Muscle of leg (tissue), 11 donors: Measurements from ENCODE around the gene PTPN21. TPM values are rescaled to one million over a fixed set of nuclear protein-coding genes. Genes with fewer than 3 reads are reported as not detected.

ENCODE experiments used
- DNase-seq: peaks from one replicate; pipeline ENCODE4 v3.0.0; 2013
- H3K27ac ChIP-seq: one replicate; pipeline ENCODE4 v1.5.1; 2013; ENCODE audit warnings: mild to moderate bottlenecking, low read length, control low read depth
- H3K27me3 ChIP-seq: one replicate; pipeline ENCODE4 v1.6.1; 2013; ENCODE audit warnings: low read length; ENCODE audit not compliant: control insufficient read depth, insufficient read depth
- H3K36me3 ChIP-seq: one replicate; pipeline ENCODE4 v1.6.1; 2013; ENCODE audit warnings: low read length; ENCODE audit not compliant: control insufficient read depth, insufficient read depth
- H3K4me1 ChIP-seq: one replicate; pipeline ENCODE4 v1.6.1; 2013; ENCODE audit warnings: low read length; ENCODE audit not compliant: control insufficient read depth, insufficient read depth
- H3K4me3 ChIP-seq: one replicate; pipeline ENCODE4 v1.5.1; 2013; ENCODE audit warnings: low read length, control low read depth
- H3K9me3 ChIP-seq: replicated peaks from 2 replicates; pipeline ENCODE4 v1.6.1; 2013; ENCODE audit warnings: low read depth, low read length; ENCODE audit not compliant: control insufficient read depth
- WGBS: methylation state at CpG from one replicate; pipeline ENCODE4 v1.1.5; 2013; ENCODE audit warnings: missing lambda C conversion rate; ENCODE audit not compliant: insufficient coverage; 5-methylcytosine and 5-hydroxymethylcytosine counted together
- polyA plus RNA-seq, 8 donors: library from polyadenylated mRNA; unstranded; fragments of 120-200 nt; gene quantifications; one replicate each; pipeline versions ENCODE4 v1.2.1 to v1.2.3, GENCODE V29; 2013; ENCODE audit warnings: inconsistent platforms in 1 of 8, low replicate concordance in 1 of 8; ENCODE audit not compliant: insufficient read length in 8 of 8, insufficient read depth in 1 of 8
- total RNA-seq: library from RNA; stranded (reverse); fragments of 120-200 nt; gene quantifications from one replicate; pipeline ENCODE4 v1.2.4, GENCODE V29; 2013

PTPN21 gene
- total and polyA plus RNA-seq, 9 donors: 23.9 to 60.2 (median 46.4) TPM

DNA sequence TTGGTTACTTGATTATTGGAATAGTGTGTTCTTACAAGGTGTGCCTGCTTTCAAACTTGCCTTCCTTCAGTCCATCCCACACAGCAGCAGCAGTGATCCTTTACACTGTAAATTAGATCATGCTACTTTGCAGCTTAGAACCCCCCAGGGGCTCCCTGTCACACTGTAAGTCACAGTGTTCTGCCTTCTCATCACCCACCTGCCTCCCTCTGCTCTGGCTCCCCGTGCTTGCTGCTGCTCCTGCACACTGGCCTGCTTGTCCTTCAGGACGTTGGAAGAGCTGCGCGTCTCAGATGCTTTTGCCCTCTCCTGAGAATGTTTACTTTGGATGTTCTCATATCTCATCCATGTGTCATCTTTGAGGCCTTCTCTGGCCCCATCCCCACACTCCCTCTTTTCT, 35.4 kb upstream of the PTPN21 start:
- Histone ChIP-seq H3K9me3 (no peaks in the 10 kb centered on the region), H3K27ac (no peak overlapping the region), H3K36me3 (peaks cover 28% of the 10 kb centered on the region), H3K4me3 (no peak overlapping the region), H3K4me1 (no peaks in the 10 kb centered on the region), H3K27me3 (no peaks in the 10 kb centered on the region)
- DNase-seq: no peak
- 63% methylated on average over 1 of the region's 4 CpGs for WGBS

DNA sequence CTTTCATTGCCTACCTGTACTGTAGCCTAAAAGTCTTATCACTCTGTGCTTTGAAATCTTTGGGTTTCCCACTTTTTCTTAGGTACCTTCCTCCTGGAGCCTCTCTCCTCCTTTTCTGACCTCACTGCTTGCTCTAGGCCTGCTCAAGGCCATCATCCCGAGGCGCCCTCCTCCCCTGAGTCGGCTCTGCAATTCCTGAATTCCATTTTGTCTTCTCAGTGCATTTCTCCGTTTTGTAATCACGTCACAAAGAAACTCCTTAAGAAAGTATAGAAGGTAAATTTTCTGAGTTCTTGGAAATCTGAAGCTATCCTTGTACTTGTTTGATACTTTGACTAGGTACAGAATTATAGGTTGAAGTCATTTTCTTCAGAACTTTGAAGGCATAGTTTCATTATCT, 33.3 kb upstream of the PTPN21 start:
- WGBS: no CpG with 5 or more reads among the region's 5 CpGs
- H3K27me3 ChIP-seq: no peaks in the 10 kb centered on the region
- H3K4me1 ChIP-seq: no peaks in the 10 kb centered on the region
- no peak for DNase-seq
- no peak overlapping the region for H3K27ac ChIP-seq
- no peaks in the 10 kb centered on the region for H3K9me3 ChIP-seq
- H3K4me3 ChIP-seq: no peak overlapping the region
- peaks cover 30% of the 10 kb centered on the region for H3K36me3 ChIP-seq

DNA sequence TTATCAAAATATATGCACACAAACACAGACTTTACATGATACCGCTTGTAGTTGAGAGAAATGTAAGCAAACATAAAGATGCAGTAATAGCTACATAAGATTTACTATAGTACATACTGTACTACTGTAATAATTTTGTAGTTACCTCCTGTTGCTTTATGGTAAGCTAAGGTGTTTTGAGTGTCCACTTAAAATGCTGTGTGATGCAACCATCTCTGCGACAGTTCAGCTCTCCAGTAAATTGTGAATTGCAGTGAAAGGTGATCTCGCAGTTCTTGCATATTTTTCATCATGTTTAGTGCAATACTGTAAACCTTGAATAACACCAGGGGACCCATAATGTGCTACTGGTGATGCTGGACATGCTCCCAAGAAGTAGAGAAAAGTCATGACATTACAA, 29.6 kb upstream of the PTPN21 start:
- H3K36me3 ChIP-seq: peaks cover 30% of the 10 kb centered on the region
- no peak overlapping the region for H3K4me3 ChIP-seq
- WGBS: 80% methylated on average over 1 of the region's 3 CpGs
- no peaks in the 10 kb centered on the region for H3K4me1 ChIP-seq
- no peaks in the 10 kb centered on the region for H3K9me3 ChIP-seq
- H3K27me3 ChIP-seq: no peaks in the 10 kb centered on the region
- no peak overlapping the region for H3K27ac ChIP-seq
- DNase-seq: no peak

DNA sequence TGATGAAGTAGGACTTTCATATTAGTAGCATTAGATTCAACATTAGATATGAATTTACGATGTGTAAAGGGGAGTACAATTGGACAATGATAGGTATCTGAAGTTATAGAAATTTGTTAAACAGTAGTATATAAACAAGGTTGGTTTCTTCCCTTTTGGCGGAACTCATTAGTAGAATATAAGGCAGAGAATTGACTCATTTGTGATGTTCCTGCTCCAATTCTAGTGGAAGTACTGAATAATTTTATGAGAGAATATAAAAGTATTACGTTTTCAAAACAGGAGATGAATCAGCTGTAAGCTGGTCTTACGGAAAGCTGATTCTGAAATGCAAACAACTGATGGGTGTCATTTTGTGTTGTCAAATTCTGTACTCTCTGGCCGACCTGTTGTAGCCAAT, 21.4 kb upstream of the PTPN21 start:
- no peaks in the 10 kb centered on the region for H3K27me3 ChIP-seq
- WGBS: 95% methylated on average over 3 of the region's 5 CpGs
- no peak overlapping the region for H3K27ac ChIP-seq
- no peak overlapping the region for H3K4me3 ChIP-seq
- peaks cover 52% of the 10 kb centered on the region for H3K36me3 ChIP-seq
- H3K9me3 ChIP-seq: no peaks in the 10 kb centered on the region
- DNase-seq: no peak
- no peaks in the 10 kb centered on the region for H3K4me1 ChIP-seq

DNA sequence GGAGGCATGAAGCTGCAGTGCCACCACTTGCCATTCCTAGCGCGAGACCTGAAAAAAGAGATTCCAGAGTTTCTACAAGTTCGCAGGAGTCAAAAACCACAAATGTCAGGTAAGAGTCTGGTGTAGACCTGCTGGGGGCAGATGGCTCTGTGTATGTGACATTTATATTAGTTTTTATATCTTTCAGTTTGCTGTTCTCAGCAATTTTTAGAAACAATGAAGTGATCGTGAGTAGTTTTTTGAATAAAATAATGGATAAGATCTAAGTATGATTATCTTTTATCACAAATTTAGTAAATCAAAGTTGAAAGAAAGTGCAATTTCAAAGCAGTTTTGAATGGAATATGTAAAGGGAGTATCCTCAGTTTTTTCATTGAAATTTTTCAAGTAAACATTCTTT, 17.3 kb upstream of the PTPN21 start:
- H3K4me3 ChIP-seq: no peak overlapping the region
- H3K36me3 ChIP-seq: peaks cover 50% of the 10 kb centered on the region
- no peak for DNase-seq
- no peaks in the 10 kb centered on the region for H3K27me3 ChIP-seq
- H3K4me1 ChIP-seq: no peaks in the 10 kb centered on the region
- H3K27ac ChIP-seq: no peak overlapping the region
- H3K9me3 ChIP-seq: no peaks in the 10 kb centered on the region
- WGBS: no CpG with 5 or more reads among the region's 4 CpGs

DNA sequence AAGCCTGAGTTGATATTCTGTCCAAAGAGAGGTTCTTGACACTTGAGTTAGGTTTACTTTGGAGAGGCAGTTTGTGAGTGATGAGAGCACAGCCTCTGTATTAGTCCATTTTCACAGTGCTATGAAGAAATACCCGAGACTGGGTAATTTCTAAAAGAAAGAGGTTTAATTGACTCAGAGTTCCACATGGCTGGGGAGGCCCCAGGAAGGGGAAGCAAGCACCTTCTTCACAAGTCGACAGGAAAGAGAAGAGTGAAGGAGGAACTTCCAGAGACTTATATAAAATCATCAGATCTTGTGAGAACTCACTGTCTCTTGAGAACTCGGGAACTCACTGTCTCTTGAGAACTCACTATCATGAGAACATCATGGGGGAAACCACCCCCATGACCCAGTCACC, 13.4 kb upstream of the PTPN21 start:
- no peak for DNase-seq
- peaks cover 30% of the 10 kb centered on the region for H3K36me3 ChIP-seq
- no peaks in the 10 kb centered on the region for H3K27me3 ChIP-seq
- H3K9me3 ChIP-seq: no peaks in the 10 kb centered on the region
- 40% methylated on average over 1 of the region's 3 CpGs for WGBS
- H3K4me3 ChIP-seq: no peak overlapping the region
- no peak overlapping the region for H3K27ac ChIP-seq
- peaks cover 4% of the 10 kb centered on the region for H3K4me1 ChIP-seq

DNA sequence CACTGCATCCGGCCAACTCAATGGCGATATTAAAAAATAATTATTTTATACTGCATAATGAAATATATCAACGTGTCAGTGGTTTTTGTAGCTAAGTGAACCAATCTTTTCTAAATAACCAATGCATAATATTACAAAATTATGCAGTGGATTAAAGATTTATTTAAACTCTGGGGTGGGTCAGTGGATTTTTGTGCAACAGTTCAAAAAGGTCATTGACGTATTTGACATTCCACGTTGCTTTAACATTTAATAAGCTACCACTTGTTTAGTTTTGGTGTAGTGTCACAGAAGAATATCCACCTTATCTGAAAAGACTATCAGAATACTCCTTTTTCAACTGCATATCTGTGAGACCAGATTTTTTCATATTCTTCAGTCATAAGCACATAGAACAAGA, 10.6 kb upstream of the PTPN21 start:
- Histone ChIP-seq H3K4me1 (peaks cover 9% of the 10 kb centered on the region), H3K9me3 (no peaks in the 10 kb centered on the region)
- WGBS: no CpG with 5 or more reads among the region's 5 CpGs

DNA sequence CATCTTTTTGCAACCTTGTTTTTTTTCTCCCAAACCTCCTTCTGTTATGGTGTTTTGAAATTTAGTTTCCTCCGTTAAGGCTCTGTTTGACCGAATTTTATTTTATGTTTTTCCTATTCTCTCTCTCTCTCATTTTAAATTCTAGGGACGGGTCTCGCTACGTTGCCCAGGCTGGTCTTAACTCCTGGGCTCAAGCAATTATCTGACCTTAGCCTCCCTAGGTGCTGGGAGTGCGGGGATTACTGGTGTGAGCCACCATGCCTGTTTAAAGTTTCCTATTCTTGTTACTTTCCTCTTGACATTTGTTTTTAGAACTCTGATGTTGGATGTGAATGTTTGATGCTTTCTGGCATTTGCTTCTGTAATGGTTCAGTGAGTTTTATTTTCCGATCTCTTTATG, 9.0 kb upstream of the PTPN21 start:
- Histone ChIP-seq H3K27me3 (no peaks in the 10 kb centered on the region), H3K4me1 (peaks cover 11% of the 10 kb centered on the region), H3K9me3 (no peaks in the 10 kb centered on the region), H3K4me3 (peak overlapping the region; percentile 84), H3K36me3 (peaks cover 10% of the 10 kb centered on the region), H3K27ac (no peak overlapping the region)
- no peak for DNase-seq
- WGBS: no CpG with 5 or more reads among the region's 7 CpGs

More for the DNA sequence above, 10.6 kb upstream of the PTPN21 start:
- DNase-seq: no peak
- no peak overlapping the region for H3K27ac ChIP-seq
- no peak overlapping the region for H3K4me3 ChIP-seq
- H3K27me3 ChIP-seq: no peaks in the 10 kb centered on the region
- H3K36me3 ChIP-seq: peaks cover 18% of the 10 kb centered on the region

DNA sequence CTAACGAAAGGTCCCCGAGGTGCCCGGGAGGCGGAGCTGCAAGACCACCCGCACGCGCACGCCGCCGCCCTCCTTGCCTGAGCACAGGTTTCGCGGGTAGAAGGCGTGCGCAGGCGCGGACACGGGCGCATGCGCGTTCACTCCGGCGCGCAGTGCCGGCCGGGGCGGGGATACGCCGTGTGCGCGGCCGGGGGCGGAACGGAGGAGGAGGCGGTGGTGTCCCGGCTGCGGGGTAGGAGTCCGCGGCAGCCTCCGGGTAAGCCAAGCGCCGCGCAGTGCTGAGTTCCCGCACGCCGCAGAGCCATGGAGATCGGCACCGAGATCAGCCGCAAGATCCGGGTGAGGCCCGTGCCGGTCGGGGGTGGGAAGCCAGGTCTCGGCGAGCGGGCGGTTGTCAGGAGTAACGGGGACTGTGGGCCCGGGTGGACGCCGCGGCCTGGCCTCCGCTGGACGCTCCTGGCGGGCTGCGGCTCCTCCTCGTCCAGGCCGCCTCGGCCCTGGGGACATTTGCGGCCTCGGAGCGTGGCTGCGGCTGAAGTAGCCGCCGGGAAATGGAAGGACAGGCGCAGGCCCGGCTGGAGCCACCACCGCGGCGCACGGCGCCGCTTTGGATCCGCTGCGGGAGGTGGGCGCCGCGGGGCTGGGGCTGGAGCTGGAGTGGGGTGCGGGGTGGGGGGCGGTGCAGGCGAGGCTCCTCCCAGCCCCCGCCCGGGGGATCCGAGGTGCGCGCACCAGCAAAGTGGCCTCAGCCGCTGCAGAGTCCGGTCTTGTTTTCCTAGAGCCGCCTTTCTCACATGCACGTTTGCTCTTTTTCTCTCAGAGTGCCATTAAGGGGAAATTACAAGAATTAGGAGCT, 8.3 kb upstream of the PTPN21 start, which contains the start of gene ZC3H14:
Gene ZC3H14, plus strand, starts transcription at position 207 of the 856 bp plus-strand sequence. Its CDS starts 97 bp downstream, at position 304.
- Histone ChIP-seq H3K9me3 (no peaks in the 10 kb centered on the region), H3K27ac (peak within 1 kb of the TSS; percentile 91), H3K36me3 (peaks cover 2% of the 10 kb centered on the region), H3K27me3 (no peaks in the 10 kb centered on the region), H3K4me1 (peaks cover 11% of the 10 kb centered on the region), H3K4me3 (peak within 1 kb of the TSS; percentile 84)
- DNase-seq: peak; percentile 95
- 0% methylated on average over 85 of the region's 99 CpGs for WGBS

DNA sequence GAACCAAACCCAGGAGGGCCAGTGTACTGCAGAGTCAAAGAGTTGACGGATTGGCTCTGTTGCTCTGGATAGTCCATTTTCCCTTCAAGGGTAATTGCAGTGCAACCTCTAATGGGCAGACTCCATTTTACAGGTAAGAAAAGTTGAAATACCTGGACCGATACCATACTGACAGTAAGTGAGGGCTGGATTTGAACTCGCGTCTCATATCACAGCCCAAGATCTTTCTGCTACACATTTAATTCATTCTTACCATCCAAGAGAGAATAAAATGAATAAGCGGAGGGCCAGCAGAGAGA, 7.7 kb upstream of the PTPN21 start:
- 80% methylated on average over 1 of the region's 5 CpGs for WGBS

More for the DNA sequence above, 7.7 kb upstream of the PTPN21 start:
- no peak for DNase-seq
- Histone ChIP-seq H3K27ac (no peak overlapping the region), H3K4me1 (peaks cover 11% of the 10 kb centered on the region), H3K36me3 (no peaks in the 10 kb centered on the region), H3K9me3 (no peaks in the 10 kb centered on the region), H3K4me3 (peak overlapping the region; percentile 84), H3K27me3 (no peaks in the 10 kb centered on the region)
